HG03175 (cell line): ENCODE results near the gene LIPA.
"Not testable (repeated sequence)": the region's sequence is repeated elsewhere in the genome, so short reads cannot be mapped to it uniquely, and the experiment has no call there.

Source experiments
- ATAC-seq: cut with Tn5 transposase; IDR thresholded peaks from one replicate; pipeline ENCODE4 v1.9.1; 2021; ENCODE audit warnings: mild to moderate bottlenecking, moderate library complexity; ENCODE audit not compliant: unreplicated experiment

LIPA gene

GRCh38 chr10:89171263-89171872 is 80.2 kb downstream of the LIPA start:
- no peak for ATAC-seq

GRCh38 chr10:89168354-89168900 is 83.1 kb downstream of the LIPA start:
- not testable (repeated sequence) for ATAC-seq

GRCh38 chr10:89167915-89168314 is 83.7 kb downstream of the LIPA start:
- no peak for ATAC-seq

GRCh38 chr10:89165923-89166322 is 85.7 kb downstream of the LIPA start:
- no peak for ATAC-seq

- no peak for ATAC-seq
Measured at GRCh38 chr10:89164920-89165319, 86.7 kb downstream of the LIPA start.

- ATAC-seq = peak; percentile 19
Measured at GRCh38 chr10:89164080-89164479, 87.5 kb downstream of the LIPA start.
